Cerebellar nuclear complex (tissue), 1 donor: ENCODE results near the gene NLGN2.
"Not testable (repeated sequence)": the region's sequence is repeated elsewhere in the genome, so short reads cannot be mapped to it uniquely, and the experiment has no call there.

Experiments
- DNase-seq, 2 experiments: peaks; one replicate each; lab custom pipeline; 2025; lab: John Stamatoyannopoulos, UW

NLGN2 gene

GRCh38 chr17:7407485-7408251 is at the start of gene NLGN2:
Gene NLGN2 (plus strand): TSS chr17:7407845. CDS start chr17:7408256, 411 bp downstream.
- no peak for DNase-seq

DNA sequence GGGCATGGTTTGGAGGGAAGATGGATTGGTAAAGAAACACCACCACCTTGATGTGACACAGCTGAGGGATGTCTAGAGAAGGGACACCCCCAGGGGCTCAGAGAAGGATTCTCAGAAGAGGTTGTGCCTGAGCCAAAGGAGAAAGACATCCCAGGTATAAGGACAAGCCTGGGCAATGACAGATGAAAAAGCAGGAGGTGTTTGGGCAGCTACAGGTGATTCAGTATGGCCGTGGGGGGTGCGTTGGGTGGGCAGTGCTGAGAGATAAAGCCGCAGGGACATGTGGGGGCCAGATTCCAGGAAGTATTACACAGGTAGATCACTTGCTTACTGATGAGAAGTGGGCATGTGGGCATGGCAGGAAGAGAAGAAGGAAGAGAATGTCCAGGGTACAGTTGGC is 45.7 kb upstream of the NLGN2 start:
- no peak for DNase-seq

DNA sequence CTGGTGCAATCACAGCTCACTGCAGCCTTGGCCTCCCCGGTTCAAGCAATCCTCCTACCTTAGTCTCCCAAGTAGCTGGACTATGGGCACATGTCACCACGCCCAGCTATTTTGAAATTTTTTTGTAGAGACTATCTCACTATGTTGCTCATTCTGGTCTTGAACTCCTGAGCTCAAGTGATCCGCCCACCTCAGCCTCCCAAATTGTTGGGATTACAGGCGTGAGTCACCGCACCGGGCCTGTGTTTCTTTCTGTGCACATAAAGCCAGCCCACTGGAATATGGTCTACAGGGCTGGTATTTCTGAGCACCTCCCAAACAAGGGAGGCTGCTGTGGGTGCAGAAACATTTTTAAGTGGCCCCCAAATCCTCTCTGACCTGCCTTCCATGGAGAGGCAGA is 44.3 kb upstream of the NLGN2 start:
- DNase-seq = no peak

GRCh38 chr17:7365963-7366362 is 41.7 kb upstream of the NLGN2 start:
- DNase-seq = not testable (repeated sequence)

DNA sequence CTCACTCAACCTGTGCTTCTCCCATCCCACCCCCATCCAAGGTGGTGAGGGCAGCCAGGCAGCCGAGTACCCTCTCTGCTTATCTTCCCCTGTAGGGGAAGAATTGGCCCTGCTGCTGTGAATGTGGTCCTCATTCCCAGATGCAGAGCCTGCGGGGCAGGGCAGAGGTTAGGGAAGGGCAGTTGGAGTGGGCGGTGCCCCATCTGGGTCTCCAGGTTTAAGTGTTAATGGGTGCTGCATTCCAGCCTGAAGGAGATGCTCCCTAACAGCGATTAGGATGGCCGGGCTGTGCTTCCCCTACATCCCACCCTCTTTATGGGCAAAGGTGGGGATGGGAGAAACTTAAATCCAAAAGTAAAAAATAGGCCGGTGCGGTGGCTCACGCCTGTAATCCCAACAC is 40.6 kb upstream of the NLGN2 start:
- no peak for DNase-seq

DNA sequence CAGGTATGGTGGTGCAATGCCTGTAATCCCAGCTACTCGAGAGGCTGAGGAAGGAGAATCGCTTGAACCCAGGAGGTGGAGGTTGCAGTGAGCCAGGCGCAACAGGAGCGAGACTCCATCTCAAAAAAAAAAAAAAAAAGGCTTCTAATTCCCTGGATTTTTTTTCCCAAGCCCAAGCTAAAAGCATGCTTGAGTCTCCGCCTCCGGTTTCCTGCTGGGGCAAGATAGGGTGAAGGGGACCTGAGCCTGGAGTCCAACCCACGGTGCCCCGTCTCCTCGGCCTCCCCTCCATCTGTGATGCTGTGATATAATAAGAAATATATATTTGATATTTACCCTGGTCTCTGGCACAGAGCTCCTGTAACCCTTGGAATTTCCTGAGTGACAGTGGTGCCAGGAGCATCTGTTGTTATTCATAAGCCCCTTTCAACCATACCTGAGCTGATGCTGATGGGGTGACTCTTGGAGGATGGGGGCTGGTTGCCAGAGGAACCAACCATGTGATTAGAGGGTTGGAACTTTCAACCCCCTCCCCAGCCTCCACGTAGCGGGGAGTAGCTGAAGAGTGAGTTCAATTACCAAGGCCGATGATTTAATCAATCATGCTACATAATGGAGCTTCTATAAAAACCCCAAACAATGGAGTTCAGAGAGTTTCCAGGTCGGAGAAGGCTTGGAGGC is 39.6 kb upstream of the NLGN2 start:
- no peak for DNase-seq

GRCh38 chr17:7368599-7368994 is 39.0 kb upstream of the NLGN2 start:
- DNase-seq = not testable (repeated sequence)

- DNase-seq = no peak
Observed at GRCh38 chr17:7369825-7370224, 37.8 kb upstream of the NLGN2 start.

- no peak for DNase-seq
Observed at GRCh38 chr17:7370853-7371252, 36.8 kb upstream of the NLGN2 start.

- DNase-seq = no peak
Observed at GRCh38 chr17:7374353-7374752, 33.3 kb upstream of the NLGN2 start.

- DNase-seq = no peak
Observed at GRCh38 chr17:7379134-7379533, 28.5 kb upstream of the NLGN2 start.

DNA sequence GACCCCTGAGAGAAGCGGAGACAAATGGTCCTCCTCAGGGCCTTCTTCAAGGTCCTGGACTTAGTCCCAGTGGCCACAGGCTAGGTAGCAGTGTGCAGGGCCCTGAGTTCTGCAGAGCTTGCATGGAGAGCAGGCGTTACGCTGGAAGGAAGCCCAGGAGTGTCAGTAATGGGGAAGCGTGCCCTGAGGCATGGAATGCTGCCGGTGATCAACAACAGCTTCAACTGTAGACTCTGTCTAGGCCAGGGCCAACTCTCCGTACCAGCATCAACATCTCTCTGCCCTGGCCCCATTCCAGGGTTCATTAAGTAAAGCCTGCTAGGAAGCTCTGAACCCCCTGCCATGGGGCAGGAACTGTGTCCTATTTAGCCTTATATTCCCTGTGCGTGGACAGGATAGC is 27.3 kb upstream of the NLGN2 start:
- DNase-seq = no peak

DNA sequence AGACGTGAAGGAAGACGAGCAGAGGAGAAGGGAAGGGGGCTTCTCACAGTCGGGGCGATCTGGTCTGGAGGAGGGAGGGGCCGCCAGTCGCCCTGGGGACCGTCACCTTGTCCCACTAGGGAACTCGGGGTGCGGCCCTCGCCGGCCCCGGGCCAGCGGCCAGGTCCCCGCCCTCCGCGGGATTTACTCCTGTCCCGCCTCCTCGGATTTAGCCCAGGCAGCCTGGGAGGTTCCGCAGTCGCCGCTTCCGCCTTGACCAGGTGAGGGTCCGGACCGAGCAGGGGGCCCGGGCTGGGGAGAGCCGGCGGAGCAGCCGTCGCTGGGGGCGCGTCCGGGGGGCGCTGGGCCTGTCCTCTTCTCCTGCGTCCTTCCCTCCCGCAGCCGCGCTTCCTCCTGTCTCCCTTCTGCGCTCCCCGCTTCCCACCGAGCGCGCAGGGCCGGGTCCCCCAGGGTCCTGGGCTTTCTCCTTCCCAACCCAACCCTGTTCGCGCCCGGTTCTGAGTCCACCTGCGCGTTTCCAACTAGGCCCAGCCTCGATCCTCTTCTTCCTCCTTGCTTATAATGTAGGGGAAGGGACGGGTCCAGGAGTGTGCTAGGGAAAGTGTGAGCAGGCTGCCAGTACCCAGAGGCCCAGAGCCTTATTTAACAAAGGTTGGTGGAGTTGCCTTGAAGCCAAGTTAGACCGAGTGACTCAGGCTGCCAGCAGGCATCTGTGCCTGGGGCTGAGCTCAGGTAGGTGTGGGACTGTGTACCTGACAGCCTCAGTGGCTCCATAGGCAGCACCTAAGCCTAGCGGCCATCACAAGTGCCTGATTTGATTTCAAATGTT is 26.6 kb upstream of the NLGN2 start, which contains the start of gene TNK1:
Gene TNK1, plus strand, starts transcription at position 235 of the 829 bp plus-strand sequence. CDS start 1,838 bp downstream, outside the sequence.
- no peak for DNase-seq

DNA sequence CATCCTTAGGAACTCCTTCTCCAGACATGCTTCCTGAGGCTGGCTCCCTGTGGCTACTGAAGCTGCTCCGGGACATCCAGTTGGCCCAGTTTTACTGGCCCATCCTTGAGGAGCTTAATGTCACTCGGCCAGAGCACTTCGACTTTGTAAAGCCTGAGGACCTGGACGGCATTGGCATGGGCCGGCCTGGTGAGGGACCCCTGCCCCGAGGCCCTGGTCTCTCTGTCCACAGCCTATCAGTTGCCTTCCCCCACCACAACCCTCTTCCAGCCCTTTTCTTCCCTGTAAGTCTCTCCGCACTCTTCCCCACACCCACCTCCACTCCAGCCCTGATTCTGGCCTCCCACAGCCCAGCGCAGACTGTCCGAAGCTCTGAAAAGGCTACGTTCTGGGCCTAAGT is 24.7 kb upstream of the NLGN2 start:
- no peak for DNase-seq

DNA sequence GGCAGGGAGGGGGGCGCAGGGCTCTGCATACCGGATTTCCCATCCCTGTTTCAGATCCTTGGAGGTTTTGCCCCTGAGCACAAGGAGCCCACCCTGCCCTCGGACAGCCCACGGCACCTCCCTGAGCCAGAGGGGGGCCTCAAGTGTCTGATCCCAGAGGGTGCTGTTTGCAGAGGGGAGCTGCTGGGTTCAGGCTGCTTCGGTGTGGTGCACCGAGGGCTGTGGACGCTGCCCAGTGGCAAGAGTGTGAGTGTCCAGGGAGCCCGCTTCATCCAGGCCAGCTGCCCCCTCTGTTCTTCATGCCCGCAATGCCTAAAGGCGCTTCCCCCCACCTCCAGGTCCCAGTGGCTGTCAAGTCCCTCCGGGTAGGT is 24.3 kb upstream of the NLGN2 start:
- no peak for DNase-seq

DNA sequence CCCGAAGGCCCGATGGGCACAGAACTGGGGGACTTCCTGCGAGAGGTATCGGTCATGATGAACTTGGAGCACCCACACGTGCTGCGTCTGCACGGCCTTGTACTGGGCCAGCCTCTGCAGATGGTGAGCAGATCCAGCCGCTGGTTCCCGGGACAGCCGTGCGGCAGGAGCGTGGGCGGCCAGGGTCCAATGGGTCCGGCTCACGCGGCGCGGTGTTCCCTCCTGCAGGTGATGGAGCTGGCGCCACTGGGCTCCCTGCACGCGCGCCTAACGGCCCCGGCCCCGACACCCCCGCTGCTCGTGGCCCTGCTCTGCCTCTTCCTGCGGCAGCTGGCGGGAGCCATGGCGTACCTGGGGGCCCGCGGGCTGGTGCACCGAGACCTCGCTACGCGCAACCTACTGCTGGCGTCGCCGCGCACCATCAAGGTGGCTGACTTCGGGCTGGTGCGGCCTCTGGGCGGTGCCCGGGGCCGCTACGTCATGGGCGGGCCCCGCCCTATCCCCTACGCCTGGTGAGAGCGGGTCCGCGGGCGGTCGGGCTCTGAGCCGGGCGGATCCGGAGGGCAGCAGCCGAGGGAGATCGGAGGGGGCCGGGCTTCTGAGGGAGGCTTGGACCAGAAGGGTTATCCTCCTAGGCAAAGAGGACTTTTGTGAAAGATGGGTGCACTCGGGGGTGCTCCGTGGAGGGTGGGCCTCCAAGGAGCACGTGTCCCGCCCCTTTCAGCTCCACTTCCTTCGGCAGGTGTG is 23.7 kb upstream of the NLGN2 start:
- DNase-seq = no peak

DNA sequence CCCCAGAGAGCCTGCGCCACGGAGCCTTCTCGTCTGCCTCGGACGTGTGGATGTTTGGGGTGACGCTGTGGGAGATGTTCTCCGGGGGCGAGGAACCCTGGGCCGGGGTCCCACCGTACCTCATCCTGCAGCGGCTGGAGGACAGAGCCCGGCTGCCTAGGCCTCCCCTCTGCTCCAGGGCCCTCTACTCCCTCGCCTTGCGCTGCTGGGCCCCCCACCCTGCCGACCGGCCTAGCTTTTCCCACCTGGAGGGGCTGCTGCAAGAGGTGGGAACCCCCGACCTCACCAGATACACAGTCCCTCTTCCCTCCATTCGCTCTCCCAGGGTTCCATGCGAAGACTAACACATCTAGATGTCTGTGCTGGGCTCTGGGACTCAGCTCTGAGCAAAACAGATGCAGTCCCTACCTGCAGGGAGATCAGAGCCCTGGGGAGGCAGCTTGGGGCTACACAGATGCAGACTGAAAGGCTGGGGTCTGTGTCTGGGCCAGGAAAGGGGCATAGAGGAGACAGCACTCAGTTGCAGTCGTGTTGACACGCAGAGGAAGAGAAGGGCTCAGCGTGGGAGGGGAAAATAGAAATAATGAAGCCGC is 23.1 kb upstream of the NLGN2 start:
- DNase-seq = no peak

- DNase-seq = no peak
Observed at GRCh38 chr17:7388856-7389255, 18.8 kb upstream of the NLGN2 start.

- no peak for DNase-seq
Observed at GRCh38 chr17:7389924-7390910, 17.4 kb upstream of the NLGN2 start.

DNA sequence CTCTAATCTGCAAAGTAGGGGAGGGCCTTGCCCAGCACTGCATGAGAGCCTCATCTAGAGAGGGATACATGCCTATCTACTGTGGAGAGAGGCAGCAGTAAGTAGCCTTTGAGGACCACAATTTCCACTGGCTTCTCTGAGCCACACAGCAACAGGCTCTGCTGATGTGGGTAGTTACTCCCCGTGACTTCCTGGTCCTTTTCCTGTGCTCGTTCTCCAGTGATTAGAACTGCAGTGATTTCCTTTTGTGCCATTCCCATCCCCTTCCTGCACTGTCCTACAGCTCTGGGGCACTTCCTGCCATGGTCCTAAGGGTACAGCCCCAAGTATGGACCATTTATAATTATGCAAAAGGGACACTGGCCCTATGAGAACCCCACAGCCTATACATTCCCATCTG is 16.3 kb upstream of the NLGN2 start:
- no peak for DNase-seq
